ENCODE measurements around the gene STH. TPM values are rescaled to one million over a fixed set of nuclear protein-coding genes. Genes with fewer than 3 reads are reported as not detected.

Gene STH
- total RNA-seq, 2 experiments from 2014 or later = not detected

DNA sequence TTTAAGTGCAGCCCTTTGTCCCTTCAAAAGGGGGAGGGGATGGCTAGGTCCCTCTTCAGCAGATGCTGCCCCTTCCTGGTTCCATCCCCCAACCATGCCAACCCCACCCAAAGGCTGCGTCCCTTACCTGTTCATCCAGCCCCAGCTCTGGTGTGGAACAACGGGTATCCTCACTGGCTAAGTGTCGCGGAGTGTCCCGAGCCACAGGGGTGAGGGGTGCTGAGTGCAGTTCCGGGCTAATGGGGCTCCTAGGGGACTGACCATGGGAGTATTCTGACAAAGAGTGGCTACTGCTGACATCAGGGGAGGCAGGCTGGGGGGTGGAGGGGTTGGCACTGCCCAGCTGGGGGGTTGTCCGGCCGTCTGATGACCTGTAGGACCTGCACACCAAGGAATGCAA, 32.9 kb downstream of the STH start:
- DNase-seq = no peak
- Mint-ChIP-seq H3K27ac (no peak overlapping the region), H3K4me3 (no peak overlapping the region), H3K9me3 (no peaks in the 10 kb centered on the region), H3K4me1 (ENCODE audit: low read depth) (peaks cover 6% of the 10 kb centered on the region), H3K27me3 (no peaks in the 10 kb centered on the region), H3K36me3 (ENCODE audit: low read depth) (peaks cover 100% of the 10 kb centered on the region)
- intact Hi-C loops (cut with DNase I, micrococcal nuclease) = no loop called here
- TF ChIP-seq, protein P1, sequence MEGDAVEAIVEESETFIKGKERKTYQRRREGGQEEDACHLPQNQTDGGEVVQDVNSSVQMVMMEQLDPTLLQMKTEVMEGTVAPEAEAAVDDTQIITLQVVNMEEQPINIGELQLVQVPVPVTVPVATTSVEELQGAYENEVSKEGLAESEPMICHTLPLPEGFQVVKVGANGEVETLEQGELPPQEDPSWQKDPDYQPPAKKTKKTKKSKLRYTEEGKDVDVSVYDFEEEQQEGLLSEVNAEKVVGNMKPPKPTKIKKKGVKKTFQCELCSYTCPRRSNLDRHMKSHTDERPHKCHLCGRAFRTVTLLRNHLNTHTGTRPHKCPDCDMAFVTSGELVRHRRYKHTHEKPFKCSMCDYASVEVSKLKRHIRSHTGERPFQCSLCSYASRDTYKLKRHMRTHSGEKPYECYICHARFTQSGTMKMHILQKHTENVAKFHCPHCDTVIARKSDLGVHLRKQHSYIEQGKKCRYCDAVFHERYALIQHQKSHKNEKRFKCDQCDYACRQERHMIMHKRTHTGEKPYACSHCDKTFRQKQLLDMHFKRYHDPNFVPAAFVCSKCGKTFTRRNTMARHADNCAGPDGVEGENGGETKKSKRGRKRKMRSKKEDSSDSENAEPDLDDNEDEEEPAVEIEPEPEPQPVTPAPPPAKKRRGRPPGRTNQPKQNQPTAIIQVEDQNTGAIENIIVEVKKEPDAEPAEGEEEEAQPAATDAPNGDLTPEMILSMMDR (IDR thresholded peaks at IDR 0.05) = no peak
- Histone ChIP-seq H3K9me3 (ENCODE audit: control insufficient read depth in 1 of 2, insufficient read depth in 1 of 2, low read length in 2 of 2) (no peaks in the 10 kb centered on the region), H3K4me3 (ENCODE audit: low read length) (no peak overlapping the region), H3K27ac (ENCODE audit: low read depth in 1 of 2, low read length in 2 of 2) (no peak overlapping the region), H3K36me3 (ENCODE audit: insufficient read depth, low read length) (peaks cover 76% of the 10 kb centered on the region), H3K27me3 (ENCODE audit: control insufficient read depth in 1 of 2, insufficient read depth in 2 of 2, low read length in 2 of 2) (no peaks in the 10 kb centered on the region), H3K4me1 (ENCODE audit: insufficient read depth, low read length) (no peaks in the 10 kb centered on the region)
- no peak for ATAC-seq (ENCODE audit: poor library complexity)
- ChIA-PET POLR2A (no interaction called here), CTCF (interaction anchor here (1.9 kb wide), 1 partner anchor 13 kb away, joined by 4 read pairs; no protein-coding TSS in a partner anchor)

DNA sequence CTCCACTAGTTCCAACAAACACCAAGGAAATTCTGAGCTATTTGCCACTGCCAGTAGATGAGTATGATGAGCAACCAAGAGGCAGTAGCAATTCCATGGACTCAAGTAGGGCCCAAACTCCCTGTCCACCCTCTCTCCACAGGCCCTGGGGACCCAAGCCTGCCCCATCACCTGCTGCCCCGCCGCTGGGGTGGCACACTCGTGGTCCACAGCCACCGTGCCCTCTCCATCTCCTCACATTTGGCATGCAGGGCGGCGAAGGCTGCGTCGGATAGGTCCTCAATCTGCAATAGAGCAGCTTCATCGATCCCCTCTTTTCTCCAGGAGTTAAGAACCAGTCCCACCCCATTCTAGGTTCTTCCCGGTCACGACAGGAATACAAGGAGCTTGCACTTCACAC, 33.9 kb downstream of the STH start:
- peaks cover 6% of the 10 kb centered on the region for H3K4me1 Mint-ChIP-seq (ENCODE audit: low read depth)
- peaks cover 82% of the 10 kb centered on the region for H3K36me3 ChIP-seq (ENCODE audit: insufficient read depth, low read length)
- no peaks in the 10 kb centered on the region for H3K9me3 ChIP-seq (ENCODE audit: control insufficient read depth in 1 of 2, insufficient read depth in 1 of 2, low read length in 2 of 2)
- H3K4me3 Mint-ChIP-seq = no peak overlapping the region
- CTCF ChIA-PET = interaction anchor here (1.5 kb wide), 1 partner anchor 12 kb away, joined by 5 read pairs; no protein-coding TSS in a partner anchor
- TF ChIP-seq, protein P1 (IDR thresholded peaks at IDR 0.05) = no peak
- ATAC-seq (ENCODE audit: poor library complexity) = no peak
- no peak overlapping the region for H3K27ac ChIP-seq (ENCODE audit: low read depth in 1 of 2, low read length in 2 of 2)
- POLR2A ChIA-PET = no interaction called here
- H3K4me1 ChIP-seq (ENCODE audit: insufficient read depth, low read length) = no peaks in the 10 kb centered on the region
- H3K9me3 Mint-ChIP-seq = no peaks in the 10 kb centered on the region
- peaks cover 100% of the 10 kb centered on the region for H3K36me3 Mint-ChIP-seq (ENCODE audit: low read depth)
- peak overlapping the region; percentile 36 for H3K27ac Mint-ChIP-seq
- no peak for DNase-seq
- intact Hi-C loops (cut with DNase I, micrococcal nuclease) = no loop called here
- no peak overlapping the region for H3K4me3 ChIP-seq (ENCODE audit: low read length)
- H3K27me3 ChIP-seq (ENCODE audit: control insufficient read depth in 1 of 2, insufficient read depth in 2 of 2, low read length in 2 of 2) = no peaks in the 10 kb centered on the region
- no peaks in the 10 kb centered on the region for H3K27me3 Mint-ChIP-seq

DNA sequence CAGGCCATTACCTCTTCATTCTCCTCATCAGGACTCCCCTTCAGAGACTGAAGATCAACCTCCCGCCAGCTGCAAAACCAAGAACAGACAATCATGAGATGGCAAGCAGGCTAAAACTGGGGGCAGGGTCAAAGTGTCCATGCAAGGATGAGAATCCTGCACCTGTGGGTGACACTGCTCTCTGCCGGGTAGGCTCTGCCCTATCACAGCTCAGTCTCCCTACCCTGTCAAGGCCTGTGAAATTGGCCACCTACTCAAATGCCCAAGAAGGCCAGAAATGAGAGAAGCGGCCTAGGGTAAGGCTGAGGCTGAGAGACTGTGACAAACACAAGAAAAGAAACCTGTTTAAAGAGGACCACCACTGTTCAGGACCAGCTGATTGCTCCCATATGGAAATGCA, 34.3 kb downstream of the STH start:
- no peaks in the 10 kb centered on the region for H3K9me3 ChIP-seq (ENCODE audit: control insufficient read depth in 1 of 2, insufficient read depth in 1 of 2, low read length in 2 of 2)
- POLR2A ChIA-PET = no interaction called here
- Mint-ChIP-seq H3K27me3 (no peaks in the 10 kb centered on the region), H3K9me3 (no peaks in the 10 kb centered on the region), H3K36me3 (ENCODE audit: low read depth) (peaks cover 100% of the 10 kb centered on the region), H3K4me1 (ENCODE audit: low read depth) (peaks cover 6% of the 10 kb centered on the region), H3K4me3 (no peak overlapping the region), H3K27ac (peak overlapping the region; percentile 36)
- no peaks in the 10 kb centered on the region for H3K4me1 ChIP-seq (ENCODE audit: insufficient read depth, low read length)
- H3K4me3 ChIP-seq (ENCODE audit: low read length) = no peak overlapping the region
- intact Hi-C loops (cut with DNase I, micrococcal nuclease) = no loop called here
- no peaks in the 10 kb centered on the region for H3K27me3 ChIP-seq (ENCODE audit: control insufficient read depth in 1 of 2, insufficient read depth in 2 of 2, low read length in 2 of 2)
- ATAC-seq (ENCODE audit: poor library complexity) = no peak
- H3K27ac ChIP-seq (ENCODE audit: low read depth in 1 of 2, low read length in 2 of 2) = no peak overlapping the region
- peaks cover 86% of the 10 kb centered on the region for H3K36me3 ChIP-seq (ENCODE audit: insufficient read depth, low read length)
- TF ChIP-seq, protein P1 (IDR thresholded peaks at IDR 0.05) = no peak
- DNase-seq = no peak
- CTCF ChIA-PET = interaction anchor here (1.5 kb wide), 1 partner anchor 11 kb away, joined by 5 read pairs; no protein-coding TSS in a partner anchor
